Nephron progenitor cell (in vitro differentiated cells): ENCODE data around the gene KCNIP1.

Experiments used
- DNase-seq: peaks from one replicate; pipeline ENCODE4 v3.0.0; 2021
- H3K27ac Mint-ChIP-seq: 2 replicates; pipeline ENCODE4 v1.8.0; 2021; ENCODE audit warnings: mild to moderate bottlenecking, moderate library complexity, mixed read lengths
- H3K27me3 Mint-ChIP-seq: 2 replicates; pipeline ENCODE4 v1.8.0; 2021; ENCODE audit warnings: mild to moderate bottlenecking, low read depth, mixed read lengths; ENCODE audit not compliant: poor library complexity
- H3K36me3 Mint-ChIP-seq: 2 replicates; pipeline ENCODE4 v1.8.0; 2021; ENCODE audit warnings: low read depth, mixed read lengths
- H3K4me1 Mint-ChIP-seq: 2 replicates; pipeline ENCODE4 v1.8.0; 2021; ENCODE audit warnings: mixed read lengths
- H3K4me3 Mint-ChIP-seq: 2 replicates; pipeline ENCODE4 v1.8.0; 2021; ENCODE audit warnings: mild to moderate bottlenecking, moderate library complexity, mixed read lengths
- H3K9me3 Mint-ChIP-seq: 2 replicates; pipeline ENCODE4 v1.8.0; 2021; ENCODE audit warnings: mild to moderate bottlenecking, moderate library complexity, mixed read lengths
- TF ChIP-seq, protein P1 (sequence below): fragments of 200-600 bp; sonication (generic); IDR thresholded peaks from 2 replicates; pipeline ENCODE4 v1.5.0; 2021; ENCODE audit warnings: antibody characterized with exemption

KCNIP1 gene

DNA sequence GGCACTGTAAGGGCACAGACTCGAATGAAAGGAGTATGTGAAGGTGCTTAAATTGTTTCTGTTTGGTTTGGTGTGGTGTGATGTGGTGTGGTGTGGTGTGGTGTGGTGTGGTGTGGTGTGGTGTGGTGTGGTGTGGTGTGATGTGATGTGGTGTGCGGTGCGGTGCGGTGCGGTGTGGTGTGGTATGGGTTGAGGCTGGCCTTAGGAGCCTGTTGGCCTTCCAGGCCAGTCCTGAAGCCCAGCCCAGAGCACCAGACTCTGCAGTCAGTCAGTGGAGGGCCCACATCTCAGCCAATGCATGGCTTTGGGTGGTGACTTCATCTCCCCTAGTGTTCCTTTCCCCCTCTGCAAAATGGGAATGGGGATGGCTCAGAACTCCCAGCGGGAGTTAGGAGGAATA, 85.8 kb downstream of the KCNIP1 start:
- H3K4me3 Mint-ChIP-seq: no peak overlapping the region
- H3K36me3 Mint-ChIP-seq: peaks cover 4% of the 10 kb centered on the region
- peaks cover 4% of the 10 kb centered on the region for H3K9me3 Mint-ChIP-seq
- peaks cover 12% of the 10 kb centered on the region for H3K4me1 Mint-ChIP-seq
- DNase-seq: no peak
- H3K27me3 Mint-ChIP-seq: peaks cover 6% of the 10 kb centered on the region
- TF ChIP-seq, protein P1, sequence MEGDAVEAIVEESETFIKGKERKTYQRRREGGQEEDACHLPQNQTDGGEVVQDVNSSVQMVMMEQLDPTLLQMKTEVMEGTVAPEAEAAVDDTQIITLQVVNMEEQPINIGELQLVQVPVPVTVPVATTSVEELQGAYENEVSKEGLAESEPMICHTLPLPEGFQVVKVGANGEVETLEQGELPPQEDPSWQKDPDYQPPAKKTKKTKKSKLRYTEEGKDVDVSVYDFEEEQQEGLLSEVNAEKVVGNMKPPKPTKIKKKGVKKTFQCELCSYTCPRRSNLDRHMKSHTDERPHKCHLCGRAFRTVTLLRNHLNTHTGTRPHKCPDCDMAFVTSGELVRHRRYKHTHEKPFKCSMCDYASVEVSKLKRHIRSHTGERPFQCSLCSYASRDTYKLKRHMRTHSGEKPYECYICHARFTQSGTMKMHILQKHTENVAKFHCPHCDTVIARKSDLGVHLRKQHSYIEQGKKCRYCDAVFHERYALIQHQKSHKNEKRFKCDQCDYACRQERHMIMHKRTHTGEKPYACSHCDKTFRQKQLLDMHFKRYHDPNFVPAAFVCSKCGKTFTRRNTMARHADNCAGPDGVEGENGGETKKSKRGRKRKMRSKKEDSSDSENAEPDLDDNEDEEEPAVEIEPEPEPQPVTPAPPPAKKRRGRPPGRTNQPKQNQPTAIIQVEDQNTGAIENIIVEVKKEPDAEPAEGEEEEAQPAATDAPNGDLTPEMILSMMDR: no peak
- H3K27ac Mint-ChIP-seq: no peak overlapping the region

- Mint-ChIP-seq H3K9me3 (peaks cover 4% of the 10 kb centered on the region), H3K4me1 (peaks cover 12% of the 10 kb centered on the region), H3K27me3 (peaks cover 5% of the 10 kb centered on the region), H3K36me3 (peaks cover 4% of the 10 kb centered on the region), H3K4me3 (no peak overlapping the region), H3K27ac (no peak overlapping the region)
- no peak for DNase-seq
- TF ChIP-seq, protein P1: no peak
Observed at GRCh38 chr5:170590566-170590965, 86.7 kb downstream of the KCNIP1 start.

DNA sequence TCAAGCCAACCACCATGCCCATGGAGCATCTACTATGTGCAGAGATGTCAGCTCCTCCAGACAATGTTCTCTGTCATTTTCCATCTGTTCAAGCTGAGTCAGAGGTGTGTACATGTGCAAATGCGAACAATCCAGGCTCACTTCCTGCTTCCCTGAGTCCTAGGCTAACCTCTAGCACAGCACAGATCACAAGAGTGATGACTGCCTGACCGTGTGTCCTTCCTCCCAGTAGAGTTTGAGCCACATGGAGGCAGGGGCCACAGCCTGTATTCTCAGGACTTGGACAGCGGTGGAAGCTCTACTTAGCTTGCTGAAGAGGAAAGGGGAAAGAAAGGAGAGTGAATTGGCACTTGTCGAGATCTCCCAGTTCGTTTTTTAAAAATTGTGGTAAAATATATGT, 87.2 kb downstream of the KCNIP1 start:
- Mint-ChIP-seq H3K27me3 (peaks cover 3% of the 10 kb centered on the region), H3K9me3 (peaks cover 4% of the 10 kb centered on the region), H3K4me3 (no peak overlapping the region), H3K36me3 (peaks cover 4% of the 10 kb centered on the region), H3K4me1 (peaks cover 12% of the 10 kb centered on the region), H3K27ac (no peak overlapping the region)
- no peak for DNase-seq
- TF ChIP-seq, protein P1: no peak

DNA sequence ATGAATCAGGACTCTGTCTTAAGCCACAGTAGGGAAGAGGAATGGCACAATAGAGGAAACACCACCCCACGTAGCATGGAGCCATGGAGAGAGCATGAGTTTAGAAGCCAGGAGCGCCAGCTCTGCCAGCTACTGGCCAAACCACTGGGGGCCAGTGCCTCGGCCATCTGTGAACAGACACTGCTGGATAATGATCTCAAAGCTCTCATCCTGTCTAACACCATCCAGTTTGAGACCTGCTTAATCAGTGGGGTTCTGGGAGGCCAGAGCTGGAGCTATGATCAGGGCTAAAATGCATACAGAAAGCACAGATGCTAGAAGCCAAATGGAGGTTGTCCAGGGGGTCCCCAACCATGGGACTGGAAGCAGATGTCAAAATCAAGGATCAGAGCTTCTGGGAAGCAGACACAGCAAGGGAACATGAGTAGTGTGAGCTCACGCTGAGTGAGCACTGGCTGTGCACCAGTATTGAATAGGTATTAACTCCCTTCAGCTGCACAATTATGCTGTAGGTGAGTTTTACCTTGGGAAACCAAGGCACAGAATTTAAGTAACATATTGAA, 92.7 kb downstream of the KCNIP1 start:
- Mint-ChIP-seq H3K27ac (no peak overlapping the region), H3K27me3 (peaks cover 14% of the 10 kb centered on the region), H3K36me3 (no peaks in the 10 kb centered on the region), H3K4me1 (peaks cover 53% of the 10 kb centered on the region), H3K4me3 (no peak overlapping the region), H3K9me3 (no peaks in the 10 kb centered on the region)
- DNase-seq: no peak
- TF ChIP-seq, protein P1: no peak

DNA sequence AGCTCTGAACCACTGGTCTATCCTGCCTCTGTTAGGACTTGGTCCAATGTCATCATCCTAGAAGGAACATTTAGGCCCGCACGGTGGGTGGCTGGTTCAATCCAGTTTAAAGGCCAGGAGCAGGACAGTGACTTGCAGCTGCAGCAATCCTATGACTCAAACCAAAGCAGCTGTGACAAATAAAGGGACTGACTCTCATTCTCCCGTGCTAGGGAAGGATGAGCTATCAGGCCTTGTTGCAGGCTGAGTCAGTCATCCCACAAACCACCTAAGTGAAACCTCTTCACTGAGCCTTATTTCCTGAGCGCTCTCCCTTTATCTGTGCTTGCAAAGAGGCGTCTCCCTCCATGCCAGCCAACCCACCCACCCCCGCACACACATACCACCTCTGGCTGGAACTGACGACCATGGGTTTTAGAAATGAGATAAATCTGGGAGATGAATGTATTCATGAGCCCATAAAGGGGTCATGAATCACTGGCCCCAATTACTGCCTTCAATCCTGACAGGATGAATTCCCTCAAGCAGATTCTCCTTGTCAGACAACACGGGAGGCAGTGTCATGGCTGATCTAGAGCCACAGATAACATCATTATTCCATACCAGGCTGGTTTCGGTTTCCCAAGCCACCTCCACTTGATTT, 93.4 kb downstream of the KCNIP1 start:
- peaks cover 17% of the 10 kb centered on the region for H3K27me3 Mint-ChIP-seq
- no peak overlapping the region for H3K4me3 Mint-ChIP-seq
- H3K9me3 Mint-ChIP-seq: no peaks in the 10 kb centered on the region
- TF ChIP-seq, protein P1: no peak
- DNase-seq: no peak
- peaks cover 54% of the 10 kb centered on the region for H3K4me1 Mint-ChIP-seq
- peak overlapping the region; percentile 79 for H3K27ac Mint-ChIP-seq
- no peaks in the 10 kb centered on the region for H3K36me3 Mint-ChIP-seq

DNA sequence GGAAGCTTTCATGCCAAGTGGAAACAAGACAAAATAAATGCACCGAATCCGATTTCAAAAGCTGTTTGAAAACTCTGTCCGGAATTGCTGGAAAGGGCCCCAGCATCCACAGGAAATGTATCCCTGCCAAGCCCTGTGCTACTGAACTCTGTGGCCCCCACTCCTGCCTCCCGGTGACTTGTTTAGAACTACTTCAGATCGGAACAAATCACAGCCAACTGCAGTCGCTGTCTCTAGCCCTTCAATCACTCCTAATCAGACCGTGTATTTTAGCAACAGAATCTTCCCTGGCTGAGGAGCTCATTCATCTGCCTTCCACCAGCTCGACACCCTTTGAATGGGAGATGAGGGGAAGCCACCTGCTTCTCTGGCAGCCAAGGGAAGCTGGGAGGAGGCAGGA, 94.1 kb downstream of the KCNIP1 start:
- DNase-seq: no peak
- Mint-ChIP-seq H3K27ac (peak overlapping the region; percentile 82), H3K27me3 (peaks cover 20% of the 10 kb centered on the region), H3K9me3 (no peaks in the 10 kb centered on the region), H3K4me3 (no peak overlapping the region), H3K36me3 (no peaks in the 10 kb centered on the region), H3K4me1 (peaks cover 54% of the 10 kb centered on the region)
- TF ChIP-seq, protein P1: no peak
